Breast epithelium (tissue), 3 donors: ENCODE data around the gene PHLDA1.

Experiments used
- POLR2A ChIP-seq: fragments of 450-650 bp; IDR thresholded peaks from one replicate; pipeline ENCODE4 v1.6.1; 2016; ENCODE audit warnings: antibody characterized with exemption, mild to moderate bottlenecking, moderate library complexity
- TF ChIP-seq, protein P1 (sequence below), 3 donors: fragments of 450-650 bp; IDR thresholded peaks; one replicate each; pipeline ENCODE4 v1.5.1; 2016 to 2017; ENCODE audit warnings: antibody characterized with exemption in 3 of 3, mild to moderate bottlenecking in 3 of 3, moderate library complexity in 3 of 3

GRCh38 chr12:76032043-76032981, 736 bp upstream of the PHLDA1 start:
- TF ChIP-seq POLR2A, result no peak
- TF ChIP-seq, protein P1, sequence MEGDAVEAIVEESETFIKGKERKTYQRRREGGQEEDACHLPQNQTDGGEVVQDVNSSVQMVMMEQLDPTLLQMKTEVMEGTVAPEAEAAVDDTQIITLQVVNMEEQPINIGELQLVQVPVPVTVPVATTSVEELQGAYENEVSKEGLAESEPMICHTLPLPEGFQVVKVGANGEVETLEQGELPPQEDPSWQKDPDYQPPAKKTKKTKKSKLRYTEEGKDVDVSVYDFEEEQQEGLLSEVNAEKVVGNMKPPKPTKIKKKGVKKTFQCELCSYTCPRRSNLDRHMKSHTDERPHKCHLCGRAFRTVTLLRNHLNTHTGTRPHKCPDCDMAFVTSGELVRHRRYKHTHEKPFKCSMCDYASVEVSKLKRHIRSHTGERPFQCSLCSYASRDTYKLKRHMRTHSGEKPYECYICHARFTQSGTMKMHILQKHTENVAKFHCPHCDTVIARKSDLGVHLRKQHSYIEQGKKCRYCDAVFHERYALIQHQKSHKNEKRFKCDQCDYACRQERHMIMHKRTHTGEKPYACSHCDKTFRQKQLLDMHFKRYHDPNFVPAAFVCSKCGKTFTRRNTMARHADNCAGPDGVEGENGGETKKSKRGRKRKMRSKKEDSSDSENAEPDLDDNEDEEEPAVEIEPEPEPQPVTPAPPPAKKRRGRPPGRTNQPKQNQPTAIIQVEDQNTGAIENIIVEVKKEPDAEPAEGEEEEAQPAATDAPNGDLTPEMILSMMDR (IDR thresholded peaks at IDR 0.05), result no peak
